NCI-H2107 treated with DMSO at 0.1 percent for 48 hours (cell line): ENCODE measurements around the gene NACC1.

ENCODE experiments used
- DNase-seq: peaks from one replicate; lab custom pipeline; 2025; ENCODE audit not compliant: unreplicated experiment; lab: John Stamatoyannopoulos, UW

The NACC1 gene

DNA sequence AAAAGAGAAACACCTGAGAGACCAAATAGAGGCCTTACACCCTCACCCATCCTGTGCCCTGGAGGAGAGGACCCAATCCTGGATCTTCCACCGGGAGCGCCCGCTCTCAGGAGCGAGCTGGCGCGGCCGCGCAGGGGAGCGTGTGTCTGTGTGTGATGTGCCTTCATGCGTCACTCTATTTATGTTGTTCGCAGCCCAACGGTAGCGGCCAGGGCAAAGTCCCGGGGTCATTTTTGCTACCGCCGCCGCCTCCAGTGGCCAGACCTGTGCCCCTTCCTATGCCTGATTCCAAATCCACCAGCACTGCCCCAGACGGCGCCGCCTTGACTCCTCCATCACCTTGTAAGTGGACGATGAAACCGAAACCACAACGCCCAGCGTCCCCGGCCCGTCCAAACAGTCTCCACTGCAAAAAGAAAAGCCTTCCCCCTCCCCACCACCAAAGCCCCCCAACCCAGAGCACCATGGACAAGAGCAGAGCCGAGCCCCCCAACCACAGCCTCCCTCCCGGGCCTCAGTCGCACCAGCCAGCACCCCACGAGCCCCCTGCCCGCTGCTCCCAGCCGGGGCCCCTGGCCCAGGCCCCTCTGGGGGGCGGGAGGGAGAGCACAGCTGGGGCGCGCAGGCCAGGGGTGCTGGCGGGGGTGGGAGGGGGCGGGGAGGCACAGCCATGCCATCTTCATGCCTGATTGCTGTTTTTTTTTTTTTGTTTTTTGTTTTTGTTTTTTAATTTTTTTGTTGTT is 30.1 kb upstream of the NACC1 start:
- no peak for DNase-seq

DNA sequence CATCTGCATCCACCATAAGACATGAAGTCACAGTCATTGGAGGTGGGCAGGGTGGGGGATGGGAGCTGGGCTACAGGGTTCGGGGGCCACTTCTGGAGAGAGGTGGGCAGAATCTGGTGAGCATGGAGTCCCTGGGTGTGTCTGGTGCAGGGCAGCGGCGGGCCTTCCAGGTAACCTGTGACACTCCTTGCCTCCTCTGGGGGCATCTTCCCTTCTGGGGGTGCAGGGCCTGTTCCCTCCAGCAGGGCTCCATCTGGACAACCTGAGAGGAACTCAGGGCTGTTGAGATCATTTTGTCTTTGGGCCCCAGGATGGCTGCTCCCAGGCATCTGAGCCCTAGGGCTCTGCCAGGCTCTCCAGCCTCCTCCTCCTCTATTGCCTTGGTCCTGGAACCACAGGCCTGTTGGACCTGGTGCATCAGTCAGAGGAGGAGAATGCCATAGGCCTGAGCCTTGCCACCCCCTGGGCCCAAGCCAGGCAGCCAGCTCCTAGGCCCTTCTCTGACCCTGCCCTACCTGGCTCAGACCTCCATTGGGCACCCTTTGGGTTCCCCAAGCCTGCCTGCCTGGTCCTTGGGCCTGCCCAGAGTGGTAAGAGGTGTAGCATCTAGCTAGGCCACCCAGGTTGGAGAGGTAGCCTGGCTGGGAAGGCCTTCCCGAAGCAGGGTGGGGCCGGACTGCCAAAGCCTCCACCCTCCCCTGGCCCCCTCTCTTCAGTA is 28.8 kb upstream of the NACC1 start:
- DNase-seq = no peak

DNA sequence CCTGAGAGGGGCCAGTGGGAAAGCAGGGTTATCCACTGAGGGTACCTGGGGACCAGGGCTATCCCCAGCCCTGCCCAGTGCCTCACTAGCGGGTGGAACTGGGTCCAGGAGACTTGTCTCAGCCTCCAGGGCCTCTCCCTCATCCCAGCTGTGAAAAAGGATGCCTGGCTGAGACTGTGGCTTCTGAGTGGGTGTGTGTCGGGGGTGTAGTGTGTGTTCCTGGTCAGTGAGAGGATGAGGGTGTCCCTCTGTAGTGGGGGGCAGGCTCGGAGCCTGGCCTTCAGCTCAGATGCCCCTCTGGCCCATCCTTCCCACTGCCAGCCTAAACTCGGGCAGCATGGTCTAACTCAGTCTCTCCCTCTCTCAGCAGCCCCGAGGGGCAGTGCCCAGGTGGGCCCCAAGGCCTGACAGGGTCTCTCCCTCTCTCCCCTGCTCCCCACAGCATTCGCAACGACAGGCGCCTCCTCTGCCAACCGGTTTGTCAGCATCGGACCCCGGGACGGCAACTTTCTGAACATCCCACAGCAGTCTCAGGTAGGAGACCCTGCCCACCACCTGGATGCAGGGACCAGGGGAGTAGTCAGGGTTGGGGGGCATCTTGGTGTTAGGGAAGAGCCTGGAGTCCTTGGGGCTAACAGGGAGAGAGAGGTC is 28.1 kb upstream of the NACC1 start:
- DNase-seq = no peak

DNA sequence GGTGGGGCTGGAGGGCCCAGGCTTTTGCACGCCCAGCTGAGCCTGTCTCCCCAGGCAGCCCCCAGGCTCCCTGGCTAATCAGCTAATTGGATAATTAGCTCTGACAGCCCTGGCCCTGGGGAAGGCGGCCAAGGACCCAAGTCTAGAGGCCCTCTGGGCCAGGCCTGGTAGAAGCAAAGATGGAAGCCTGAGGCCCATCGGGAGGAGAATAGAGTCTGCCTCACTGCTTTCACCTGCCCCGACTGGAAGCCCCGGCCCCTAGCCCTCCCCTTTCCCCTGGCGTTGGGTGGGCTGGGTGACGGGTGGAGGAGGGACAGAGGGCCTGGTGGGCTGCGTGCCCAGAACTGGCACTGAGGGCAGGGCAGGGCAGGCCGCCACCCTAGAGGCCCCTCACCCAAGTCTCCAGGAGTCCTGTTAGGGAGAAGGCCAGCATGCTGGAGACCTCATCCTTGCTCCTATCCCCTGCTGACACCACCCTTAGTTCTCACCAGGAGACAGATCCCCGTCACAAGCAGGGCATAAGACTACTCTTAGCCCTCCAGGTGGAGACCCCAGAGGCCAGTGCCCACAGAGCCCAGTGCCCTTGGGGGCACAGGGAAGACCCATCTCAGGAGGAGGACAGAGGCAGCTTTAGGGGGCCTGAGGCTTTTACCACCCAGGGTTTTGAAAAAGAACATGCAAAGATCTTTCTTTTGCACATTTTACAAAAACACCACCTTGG is 27.4 kb upstream of the NACC1 start:
- no peak for DNase-seq

DNA sequence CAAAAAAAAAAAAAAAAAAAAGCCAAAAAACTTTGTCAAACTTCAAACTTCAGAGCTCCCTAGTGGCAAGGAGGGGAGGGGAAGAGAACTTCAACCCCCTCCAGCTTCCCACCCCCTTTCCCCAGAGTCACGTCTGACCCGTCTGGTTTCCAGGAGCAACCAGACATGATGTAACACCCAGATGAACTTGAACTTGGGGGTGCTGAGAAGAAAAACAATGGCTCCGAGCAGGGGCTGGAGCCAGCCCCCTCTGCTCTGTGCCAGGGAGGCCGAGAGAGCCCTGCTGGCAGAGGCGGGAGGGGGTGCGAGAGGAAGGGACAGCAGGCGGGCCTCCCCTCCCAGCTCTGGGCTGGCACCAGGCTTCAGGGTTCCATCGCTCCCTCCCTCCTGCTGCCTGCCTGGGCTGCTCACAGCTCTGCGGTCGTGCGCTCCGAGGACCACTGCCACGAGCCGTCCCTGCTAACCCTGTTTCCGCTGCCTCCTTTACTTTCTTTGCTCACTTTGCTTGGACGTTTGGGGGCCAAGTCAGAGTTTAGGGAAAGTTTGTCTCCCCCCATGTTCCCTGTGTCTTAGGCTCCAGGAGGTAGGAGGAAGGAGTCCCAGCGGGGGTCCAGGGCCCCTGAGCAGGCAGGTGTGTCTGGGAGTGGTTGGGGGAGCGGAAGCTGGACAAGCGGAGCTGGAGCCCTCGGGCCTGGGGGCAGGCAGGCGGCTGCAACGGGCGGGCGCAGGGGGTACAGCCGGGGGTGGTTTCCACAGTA is 26.5 kb upstream of the NACC1 start:
- no peak for DNase-seq

DNA sequence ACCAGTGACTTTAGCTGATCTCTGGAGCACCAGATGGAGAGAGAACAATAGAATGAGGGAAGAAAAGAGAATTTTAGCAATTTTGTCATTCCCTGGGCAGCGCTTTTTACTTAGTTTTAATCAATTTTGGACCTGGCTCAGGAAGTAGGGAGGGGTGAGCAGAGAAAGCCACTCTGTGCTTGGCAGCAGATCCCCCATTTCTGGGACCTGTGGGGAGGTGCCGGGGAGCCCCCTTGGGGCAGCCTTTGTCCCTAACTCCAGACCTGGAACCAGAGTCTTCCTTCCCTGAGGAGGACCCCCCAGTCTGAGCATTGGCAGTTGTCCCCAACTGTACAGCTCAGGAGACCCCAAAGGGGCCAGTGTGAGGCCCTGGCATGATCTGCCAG is 25.9 kb upstream of the NACC1 start:
- no peak for DNase-seq

DNA sequence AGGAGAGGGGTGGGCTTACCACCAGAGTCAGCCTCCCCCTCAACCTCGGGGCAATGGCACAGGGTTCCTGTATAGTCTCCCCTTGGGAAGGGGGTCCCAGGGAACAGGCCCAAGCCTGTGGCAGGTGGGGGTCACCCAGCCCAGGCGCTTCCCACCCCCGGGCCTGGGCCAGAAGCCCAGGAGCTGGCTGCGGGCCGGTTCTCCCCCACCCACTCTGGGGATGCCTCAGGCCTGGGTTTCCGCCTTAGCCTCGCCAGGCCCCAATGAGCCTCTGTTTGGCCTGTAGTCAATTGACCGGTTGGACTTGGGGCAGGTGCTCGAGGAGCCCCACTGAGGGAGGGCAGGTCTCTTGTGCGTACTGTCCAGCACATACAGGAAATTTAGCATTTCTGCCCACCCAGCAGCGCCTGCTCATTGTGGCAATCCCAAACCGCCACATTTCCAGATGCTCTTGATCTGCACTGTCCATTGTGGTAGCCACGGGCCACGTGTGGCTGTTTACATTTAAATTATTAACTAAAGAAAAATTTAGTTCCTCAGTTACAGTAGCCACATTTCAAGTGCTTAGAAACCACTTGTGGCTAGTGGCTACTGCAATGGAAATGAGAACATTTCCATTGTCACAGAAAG is 25.3 kb upstream of the NACC1 start:
- no peak for DNase-seq

DNA sequence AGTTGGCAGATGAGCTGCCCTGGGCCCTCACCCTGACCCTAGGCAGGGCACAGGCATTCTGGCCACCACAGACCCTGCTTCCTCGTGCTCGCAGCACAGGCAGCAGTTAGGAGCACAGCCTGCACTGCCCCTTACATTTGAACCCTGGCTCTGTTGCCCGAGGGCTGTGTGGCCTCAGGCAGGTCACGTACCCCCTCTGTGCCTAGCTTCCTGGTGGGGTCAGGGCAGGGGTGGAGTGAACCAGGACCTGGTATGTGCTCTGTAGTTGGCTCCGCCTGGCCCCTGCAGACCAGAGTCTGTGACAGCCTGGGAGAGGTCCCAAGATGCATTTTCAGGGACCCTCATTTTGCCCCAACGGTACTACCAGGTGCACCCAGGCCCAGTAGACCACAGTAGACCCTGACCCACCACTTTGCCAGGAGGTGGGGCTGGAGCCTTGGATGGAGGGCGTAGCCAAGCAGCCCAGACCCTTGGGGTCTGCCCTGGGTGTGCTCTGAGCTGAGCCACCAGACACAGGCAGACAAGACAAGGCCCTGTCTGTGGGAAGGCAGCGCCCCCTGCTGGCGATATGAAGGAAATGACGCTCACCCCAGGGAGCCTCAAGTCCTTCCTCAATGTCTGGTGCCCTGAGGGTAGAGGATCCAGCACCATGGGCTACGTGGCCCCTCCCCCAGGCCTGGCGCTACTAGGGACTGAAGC is 24.5 kb upstream of the NACC1 start:
- peak; percentile 64 for DNase-seq

DNA sequence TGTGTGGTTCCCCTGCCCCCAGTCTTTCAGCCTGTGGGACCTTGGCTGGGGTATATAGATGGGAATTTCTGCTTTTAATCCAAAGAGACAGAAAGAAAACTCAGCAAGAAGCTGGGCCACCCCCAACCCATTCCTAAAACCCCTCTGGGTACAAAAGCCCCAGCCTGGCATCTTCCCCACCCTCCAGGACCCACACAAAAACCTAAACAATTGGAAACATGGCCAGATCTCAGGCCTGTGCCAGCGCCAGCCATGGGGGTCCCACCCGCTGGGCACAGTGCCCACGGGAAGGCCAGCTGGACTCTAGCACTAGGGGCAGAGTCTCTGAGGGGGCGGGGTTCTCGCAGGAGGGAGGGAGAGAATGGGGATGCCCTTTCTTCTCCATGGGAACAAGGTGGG is 24.0 kb upstream of the NACC1 start:
- no peak for DNase-seq

DNA sequence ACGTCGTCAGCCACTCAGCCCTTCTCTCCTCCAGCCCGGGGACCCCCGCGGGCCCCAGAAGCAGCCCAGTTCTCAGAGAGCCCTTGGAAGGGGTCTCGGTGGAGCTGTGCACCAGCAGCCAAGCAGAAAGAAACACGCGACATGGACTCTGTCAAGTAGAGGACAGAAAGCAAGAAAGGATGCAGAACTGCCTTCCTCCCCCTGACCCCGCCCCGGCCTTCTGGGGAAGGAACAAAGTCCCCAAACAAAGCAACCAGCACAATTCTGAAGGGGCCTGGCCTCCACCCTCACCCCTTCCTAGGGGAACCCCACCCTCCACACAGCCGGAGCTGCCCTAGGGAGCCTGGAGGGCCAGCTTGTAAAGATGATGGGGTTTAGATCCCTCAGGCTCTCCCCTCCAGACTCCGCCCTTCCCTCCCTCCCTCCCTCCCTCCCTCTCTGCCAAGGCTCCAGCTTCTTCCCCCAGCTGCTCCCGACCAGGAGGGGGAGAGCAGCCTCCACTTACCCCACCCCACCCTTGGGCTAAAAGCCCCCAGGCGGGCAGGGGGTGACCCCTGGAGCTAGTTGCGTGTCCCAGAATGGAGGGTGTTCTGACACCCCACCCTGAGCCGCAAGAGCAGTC is 23.2 kb upstream of the NACC1 start:
- no peak for DNase-seq

DNA sequence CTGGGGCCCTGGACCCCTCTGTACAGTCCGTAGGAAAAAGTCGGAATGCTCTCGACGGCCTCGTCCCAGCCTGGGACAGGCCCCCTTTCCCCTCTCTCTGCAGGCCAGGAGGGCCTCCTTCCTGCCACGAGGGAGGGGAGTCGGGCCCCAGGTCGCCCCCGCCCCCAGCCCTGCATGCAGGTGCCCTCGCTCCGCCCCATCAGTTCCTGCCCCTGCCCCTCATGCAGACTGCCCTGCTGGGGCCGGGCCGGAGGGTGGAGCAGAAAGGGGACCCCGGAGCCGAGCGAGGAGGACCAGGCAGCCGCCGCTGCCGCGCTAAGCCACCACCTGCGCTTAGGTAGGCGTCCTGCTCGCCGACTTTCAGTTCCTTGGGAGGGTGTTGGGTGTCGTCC is 22.7 kb upstream of the NACC1 start:
- DNase-seq = no peak

DNA sequence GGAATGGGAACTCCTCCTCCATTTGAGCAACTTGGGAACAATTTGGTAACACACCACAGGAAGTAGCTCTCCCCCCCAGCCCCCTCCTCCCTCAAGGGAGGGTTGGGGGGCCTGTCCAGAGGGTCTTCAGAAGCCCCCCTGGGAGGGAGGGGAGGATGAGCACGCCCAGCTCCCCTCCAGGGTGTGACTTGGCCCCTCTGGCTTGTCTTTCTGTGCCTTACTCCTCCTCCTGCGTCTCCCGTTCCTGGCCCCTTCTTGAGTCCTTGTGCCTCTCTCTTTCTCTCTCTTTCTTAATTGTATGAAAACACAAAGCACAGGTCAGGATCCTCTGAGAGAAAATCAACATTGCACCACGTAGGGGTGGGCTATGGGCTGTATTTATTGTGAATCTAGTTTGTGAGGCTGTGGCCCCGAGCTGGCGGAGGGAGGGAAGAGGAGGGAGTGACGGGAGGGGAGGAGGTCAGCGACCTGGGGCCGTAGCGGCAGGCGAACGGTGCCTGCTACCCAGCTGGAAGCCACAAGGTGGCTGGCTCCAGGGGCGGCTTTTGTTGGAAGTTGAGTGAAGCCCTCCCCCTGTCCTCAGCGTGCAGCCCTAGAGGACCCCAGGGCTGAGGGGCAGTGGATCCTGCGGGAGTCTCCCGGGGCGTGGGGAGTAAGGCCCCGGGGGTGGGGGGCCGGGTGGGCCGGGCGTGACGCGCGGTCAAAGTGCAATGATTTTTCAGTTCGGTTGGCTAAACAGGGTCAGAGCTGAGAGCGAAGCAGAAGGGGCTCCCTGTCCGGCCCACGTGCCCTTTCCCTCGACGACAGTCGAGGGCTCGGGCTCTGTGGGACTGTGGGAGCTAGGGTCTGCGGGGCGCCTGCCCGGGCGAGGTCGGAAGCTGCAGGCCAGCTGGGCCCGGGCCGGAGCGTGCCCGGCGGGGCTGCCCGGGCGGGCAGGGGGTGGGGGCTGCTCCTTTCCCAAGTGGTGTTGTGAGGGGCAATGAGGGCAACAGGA is 21.8 kb upstream of the NACC1 start:
- no peak for DNase-seq

DNA sequence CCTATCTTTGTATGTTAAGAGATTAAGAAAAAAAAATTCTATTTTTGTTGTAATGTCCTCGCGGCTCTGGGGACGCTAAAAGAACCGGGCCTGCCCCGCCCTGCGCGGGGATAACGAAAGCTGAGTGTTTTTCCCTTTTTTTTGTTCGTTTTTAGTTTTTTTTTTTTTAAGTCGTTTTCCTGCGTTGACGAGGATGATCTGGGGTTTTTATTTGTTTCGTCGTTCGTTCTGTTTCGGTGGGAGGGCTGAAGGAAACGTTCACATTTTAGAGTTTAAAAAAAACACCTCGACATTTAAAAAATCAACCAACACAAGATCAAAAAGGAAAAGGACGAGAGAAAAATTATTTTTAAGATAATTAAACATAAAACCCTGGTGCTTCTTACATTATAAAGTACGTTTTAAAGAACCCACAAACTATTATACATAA is 21.0 kb upstream of the NACC1 start:
- no peak for DNase-seq

DNA sequence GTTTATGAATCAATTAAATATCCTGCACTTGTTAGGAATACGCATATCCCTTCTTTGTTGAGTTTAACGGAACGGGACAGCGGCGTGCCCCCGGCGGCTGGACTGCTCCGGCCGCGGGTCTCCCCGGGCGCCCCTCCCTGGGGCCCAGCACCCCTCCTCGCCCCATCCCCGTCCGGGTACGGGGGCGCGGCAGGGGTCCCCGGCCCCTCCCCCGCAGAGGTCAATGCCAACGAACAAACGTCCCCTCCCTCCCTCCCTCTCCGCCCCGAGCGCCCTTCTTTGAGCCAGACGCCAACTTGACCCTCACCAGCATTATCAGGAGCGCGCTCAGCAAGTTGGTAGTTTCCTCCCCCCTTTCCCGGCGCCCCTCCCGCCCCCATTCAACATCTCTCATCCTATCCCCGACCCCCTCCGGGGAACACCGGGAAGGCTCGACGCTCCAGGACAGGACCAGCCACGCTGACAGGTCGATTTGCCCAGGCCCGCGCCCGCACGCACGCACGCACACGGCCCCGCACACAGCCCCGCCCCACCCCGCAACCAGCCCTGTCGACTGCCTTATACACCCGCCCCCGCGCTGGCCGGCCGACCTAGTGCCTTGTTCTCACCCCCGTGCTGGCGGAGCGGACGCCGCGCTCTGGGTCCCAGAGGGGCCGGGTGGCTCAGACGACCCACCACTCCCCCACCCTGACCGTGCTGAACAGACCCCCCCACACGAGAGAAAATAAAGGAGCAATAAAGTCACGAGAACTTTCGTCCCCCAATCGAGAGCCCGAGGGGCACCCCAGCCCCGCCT is 20.4 kb upstream of the NACC1 start:
- no peak for DNase-seq

DNA sequence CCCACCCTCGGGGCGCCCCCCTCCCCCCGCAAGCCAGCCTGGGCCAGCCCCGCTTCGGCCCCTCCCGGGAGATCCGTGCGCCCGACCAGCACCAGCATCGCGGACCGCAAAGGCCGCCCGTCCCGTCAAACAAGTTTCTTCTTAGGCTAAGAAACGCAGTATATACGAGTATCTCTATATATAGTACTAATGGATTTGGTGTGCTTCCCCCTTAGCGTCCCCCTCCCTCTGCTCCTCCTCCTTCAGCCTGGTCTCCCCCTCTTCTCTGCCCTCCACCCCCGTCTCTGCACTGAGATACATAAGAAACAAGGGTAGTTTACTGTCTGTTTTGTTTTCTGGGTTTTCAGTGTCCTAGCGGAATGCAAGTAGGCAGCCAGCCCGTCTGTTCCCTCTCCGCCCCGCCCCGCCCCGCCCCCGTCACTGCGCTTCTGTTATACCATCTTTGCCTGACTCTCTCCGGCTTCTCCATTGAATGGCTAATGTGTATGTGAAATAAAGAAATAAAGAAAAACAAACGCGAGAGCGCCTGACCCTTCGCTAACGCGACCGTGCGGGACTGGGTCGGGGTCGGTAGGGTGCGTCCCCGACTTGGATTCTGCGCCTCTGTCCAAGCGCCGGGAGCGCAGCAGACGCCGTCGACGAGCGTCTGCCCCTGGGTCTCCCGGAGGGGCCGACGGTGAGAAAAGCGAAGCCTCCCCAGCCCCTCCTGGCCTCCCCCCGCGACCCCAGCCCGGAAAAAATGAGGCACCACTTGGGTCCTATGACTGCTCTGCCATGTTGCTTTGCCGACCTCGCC is 19.6 kb upstream of the NACC1 start:
- DNase-seq = no peak
